Measurements from ENCODE around the gene ST6GALNAC5.

DNA sequence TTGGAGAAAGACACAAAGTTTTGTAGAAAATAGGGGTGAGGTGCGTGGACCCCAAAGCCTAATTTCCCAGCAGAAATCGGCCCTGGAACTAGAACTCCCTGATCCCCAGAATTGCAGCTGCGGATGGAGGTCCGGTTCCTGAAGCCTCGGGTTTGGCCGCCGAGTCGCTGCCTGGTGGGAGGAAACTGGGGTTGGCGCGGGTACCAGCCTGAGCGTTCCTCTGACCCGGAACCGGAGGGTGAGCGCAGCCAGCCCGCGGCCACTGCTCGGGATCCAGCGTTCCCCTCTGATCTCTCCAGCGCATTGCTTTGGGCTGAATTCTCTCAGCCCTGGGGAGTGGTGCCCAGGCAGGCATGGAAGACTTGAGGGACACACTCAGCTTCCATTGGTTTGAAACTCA, 1.6 kb downstream of the ST6GALNAC5 start:
- TF ChIP-seq, protein P1, sequence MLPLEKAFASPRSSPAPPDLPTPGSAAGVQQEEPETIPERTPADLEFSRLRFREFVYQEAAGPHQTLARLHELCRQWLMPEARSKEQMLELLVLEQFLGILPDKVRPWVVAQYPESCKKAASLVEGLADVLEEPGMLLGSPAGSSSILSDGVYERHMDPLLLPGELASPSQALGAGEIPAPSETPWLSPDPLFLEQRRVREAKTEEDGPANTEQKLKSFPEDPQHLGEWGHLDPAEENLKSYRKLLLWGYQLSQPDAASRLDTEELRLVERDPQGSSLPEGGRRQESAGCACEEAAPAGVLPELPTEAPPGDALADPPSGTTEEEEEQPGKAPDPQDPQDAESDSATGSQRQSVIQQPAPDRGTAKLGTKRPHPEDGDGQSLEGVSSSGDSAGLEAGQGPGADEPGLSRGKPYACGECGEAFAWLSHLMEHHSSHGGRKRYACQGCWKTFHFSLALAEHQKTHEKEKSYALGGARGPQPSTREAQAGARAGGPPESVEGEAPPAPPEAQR (tag by site-specific recombination; IDR thresholded peaks at IDR 0.05) = no peak
- TF ChIP-seq, protein P2, sequence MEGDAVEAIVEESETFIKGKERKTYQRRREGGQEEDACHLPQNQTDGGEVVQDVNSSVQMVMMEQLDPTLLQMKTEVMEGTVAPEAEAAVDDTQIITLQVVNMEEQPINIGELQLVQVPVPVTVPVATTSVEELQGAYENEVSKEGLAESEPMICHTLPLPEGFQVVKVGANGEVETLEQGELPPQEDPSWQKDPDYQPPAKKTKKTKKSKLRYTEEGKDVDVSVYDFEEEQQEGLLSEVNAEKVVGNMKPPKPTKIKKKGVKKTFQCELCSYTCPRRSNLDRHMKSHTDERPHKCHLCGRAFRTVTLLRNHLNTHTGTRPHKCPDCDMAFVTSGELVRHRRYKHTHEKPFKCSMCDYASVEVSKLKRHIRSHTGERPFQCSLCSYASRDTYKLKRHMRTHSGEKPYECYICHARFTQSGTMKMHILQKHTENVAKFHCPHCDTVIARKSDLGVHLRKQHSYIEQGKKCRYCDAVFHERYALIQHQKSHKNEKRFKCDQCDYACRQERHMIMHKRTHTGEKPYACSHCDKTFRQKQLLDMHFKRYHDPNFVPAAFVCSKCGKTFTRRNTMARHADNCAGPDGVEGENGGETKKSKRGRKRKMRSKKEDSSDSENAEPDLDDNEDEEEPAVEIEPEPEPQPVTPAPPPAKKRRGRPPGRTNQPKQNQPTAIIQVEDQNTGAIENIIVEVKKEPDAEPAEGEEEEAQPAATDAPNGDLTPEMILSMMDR (tag by site-specific recombination; IDR thresholded peaks at IDR 0.05) = no peak
- TF ChIP-seq, protein P3, sequence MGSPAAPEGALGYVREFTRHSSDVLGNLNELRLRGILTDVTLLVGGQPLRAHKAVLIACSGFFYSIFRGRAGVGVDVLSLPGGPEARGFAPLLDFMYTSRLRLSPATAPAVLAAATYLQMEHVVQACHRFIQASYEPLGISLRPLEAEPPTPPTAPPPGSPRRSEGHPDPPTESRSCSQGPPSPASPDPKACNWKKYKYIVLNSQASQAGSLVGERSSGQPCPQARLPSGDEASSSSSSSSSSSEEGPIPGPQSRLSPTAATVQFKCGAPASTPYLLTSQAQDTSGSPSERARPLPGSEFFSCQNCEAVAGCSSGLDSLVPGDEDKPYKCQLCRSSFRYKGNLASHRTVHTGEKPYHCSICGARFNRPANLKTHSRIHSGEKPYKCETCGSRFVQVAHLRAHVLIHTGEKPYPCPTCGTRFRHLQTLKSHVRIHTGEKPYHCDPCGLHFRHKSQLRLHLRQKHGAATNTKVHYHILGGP (tag by site-specific recombination; IDR thresholded peaks at IDR 0.05) = no peak
